OCI-M1 (cell line): Measurements from ENCODE around the gene GMEB2.
A peak's percentile ranks its signal among the peaks of the same experiment; 100 is the strongest.

Experiments
- DNase-seq: peaks from one replicate; lab custom pipeline; 2025; lab: John Stamatoyannopoulos, UW

GMEB2 gene

DNA sequence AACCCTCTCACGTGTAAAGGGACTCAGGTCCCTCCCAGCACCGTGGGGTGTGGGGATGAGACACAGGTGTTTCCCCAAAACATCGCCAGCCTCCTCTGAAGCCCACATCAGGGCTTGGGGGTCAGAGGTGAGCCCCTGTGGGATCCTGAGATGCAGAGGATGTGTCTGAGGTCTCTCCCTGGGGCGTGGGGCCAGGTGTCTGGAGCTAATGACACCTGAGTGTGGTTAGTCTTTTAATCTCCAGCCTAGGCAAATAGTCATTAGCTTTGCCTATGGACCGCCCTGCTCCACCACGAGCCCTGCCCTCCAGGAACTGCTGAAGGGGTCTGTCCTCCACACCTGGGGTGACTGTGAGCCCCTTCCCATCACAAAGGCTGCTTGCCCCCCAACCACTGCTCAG is 81.1 kb downstream of the GMEB2 start:
- DNase-seq = no peak

DNA sequence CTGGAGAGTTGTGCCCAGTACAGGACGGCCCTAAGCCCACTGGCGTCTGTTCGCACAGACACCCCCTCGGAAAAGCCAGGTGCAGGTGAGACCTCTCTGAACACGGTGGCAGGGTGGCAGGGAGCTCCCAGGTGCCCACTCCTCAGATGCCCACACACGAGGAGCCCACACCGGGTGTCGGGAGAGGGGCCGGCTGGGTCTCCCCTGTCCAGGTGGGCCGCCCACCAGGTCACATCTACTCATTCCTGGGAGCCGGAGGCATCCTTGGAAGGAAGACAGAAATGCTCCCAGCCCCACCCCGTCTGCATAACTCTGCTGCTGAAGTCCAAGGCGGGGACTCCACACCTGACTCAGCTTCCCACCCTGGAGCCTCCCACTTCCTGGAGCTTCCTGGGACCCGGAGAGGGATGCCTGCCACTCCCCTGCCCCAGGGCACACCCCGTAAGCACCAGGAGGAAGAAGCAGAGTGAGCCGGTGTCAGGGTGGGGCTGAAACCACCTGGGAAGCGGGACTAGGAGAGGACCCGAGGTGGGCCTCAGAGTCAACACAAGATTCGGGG is 81.9 kb downstream of the GMEB2 start:
- DNase-seq = no peak

- DNase-seq = no peak
Observed at GRCh38 chr20:63544241-63544957, 82.5 kb downstream of the GMEB2 start.

DNA sequence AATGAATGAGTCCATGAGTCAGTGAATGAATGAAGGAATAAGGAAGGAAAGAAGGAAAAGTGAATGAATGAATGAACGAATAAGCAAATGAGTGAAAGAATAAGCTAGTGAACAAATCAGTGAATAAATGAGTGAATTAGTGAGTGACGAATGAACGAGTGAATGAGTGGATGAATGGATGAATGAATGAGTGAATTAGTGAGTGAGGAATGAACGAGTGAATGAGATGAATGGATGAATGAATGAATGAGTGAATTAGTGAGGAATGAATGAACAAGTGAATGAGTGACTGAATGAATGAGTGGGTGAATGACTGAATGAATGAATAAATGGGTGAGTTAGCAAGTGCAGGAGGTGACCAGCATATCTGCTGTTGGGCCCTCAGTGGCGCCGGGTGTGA is 83.2 kb downstream of the GMEB2 start:
- no peak for DNase-seq

DNA sequence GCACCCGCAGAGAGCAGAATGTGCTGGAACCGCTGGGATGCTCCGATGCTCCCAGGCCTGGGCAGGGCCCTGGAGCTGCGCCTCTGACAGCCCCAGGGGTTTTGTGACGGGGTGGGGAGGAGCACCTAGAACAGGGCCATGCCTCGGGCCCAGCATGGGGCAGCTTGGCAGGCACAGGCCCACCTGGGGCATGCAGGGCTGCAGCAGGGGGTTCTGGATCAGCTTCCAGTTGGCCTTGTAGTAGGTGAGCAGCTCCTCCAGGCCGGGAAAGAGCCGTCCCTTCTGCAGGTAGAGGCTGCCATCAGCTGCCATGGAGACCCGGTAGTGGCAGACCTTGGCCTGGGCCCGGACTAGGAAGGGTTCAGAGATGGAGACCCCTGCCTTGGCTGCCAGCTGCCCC is 83.8 kb downstream of the GMEB2 start:
- no peak for DNase-seq

GRCh38 chr20:63542696-63543095 is 84.2 kb downstream of the GMEB2 start:
- DNase-seq = no peak

GRCh38 chr20:63542031-63542559 is 84.8 kb downstream of the GMEB2 start:
- DNase-seq = no peak

- no peak for DNase-seq
Observed at GRCh38 chr20:63541371-63541770, 85.5 kb downstream of the GMEB2 start.

DNA sequence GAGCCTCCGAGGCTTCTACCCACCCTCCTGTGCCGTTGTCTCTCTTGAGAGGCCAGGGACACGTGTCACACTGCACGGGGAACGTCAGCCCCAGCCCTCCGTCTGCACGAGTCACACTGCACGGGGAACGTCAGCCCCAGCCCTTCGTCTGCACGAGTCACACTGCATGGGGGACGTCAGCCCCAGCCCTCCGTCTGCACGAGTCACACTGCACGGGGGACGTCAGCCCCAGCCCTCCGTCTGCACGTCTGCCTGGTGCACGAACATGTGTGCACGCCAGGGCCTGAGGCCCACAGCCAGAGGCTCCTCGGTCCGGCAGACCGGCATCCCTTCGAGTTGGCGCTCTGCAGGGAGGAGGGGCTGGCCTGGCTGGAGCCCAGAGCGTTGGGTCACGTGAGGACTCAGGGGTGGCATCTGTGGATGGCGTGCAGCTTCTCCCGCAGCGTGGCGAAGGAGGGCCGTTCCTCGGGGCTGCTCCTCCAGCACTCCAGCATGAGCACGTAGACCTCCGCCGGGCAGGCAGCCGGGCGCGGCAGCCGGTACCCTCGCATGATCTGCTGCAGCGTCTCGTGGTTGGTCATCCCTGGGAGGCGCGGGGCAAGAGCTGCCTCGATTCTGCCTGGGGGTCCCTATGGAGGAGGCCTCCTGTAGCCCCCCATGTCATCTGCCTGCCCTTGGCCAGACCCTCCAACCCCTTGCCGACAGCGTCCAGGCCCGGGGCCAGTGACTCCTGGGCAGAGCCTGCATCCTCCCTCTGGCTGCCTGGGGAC is 86.3 kb downstream of the GMEB2 start:
- DNase-seq = no peak

- no peak for DNase-seq
Observed at GRCh38 chr20:63539441-63540370, 87.2 kb downstream of the GMEB2 start.

DNA sequence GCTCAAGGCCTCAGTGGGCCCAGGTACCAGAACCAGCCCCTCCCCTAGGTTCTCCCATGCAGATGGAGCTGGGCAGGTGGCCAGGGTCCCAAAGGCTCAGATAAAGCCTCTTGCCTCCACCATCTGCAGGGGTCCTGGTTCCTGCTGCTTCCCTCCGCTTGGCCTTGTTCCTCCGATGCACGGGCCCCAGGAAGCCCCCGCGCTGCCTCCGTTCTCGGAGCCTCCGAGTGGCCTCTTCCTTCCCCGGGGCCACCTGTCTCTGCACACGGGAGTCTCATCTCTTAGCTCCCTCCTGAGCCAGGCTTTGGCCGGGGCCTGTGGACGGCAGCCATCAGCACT is 87.8 kb downstream of the GMEB2 start:
- DNase-seq = no peak

DNA sequence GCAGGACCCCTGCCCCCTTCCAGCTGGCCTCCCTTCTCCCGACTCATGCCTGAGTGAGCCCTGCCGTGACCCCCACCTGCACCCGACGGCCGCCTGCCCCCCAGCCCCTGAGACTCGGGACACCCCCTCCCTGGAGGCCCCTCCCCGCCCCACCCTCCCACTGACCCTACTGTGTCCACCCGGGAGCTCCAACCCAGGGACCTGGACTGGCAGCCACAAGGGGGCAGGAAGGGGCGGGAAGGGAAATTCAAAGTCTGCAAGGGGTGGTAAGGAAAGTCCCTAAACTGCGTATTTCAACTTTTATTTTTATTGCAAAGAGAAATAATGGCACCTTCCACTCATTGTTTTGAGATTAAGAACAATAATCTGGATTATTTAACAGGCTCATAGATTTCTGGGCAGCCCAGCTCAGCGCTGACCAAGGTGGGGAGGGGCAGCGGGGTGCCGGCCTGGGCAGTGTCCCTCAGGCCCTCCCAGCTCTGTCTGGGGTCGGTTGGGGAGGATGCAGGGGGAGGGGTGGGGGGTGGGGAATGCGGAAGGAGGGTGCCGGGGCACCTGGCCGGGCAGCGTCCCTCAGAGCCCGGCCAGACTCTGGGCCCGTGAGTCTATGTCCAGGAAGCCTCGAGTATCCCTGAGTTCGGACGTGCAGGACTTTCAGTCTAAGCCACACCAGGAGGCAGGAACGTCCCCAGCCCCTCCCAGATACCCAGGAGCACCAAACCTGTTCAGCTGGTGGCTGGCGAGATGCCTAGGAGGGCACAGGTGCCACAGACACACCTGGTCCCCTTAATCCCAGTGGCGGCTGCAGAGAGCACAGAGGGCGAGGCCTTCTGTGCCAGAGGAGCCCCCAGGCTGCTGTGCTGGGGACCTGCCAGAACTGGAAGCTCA is 88.5 kb downstream of the GMEB2 start:
- peak; percentile 73 for DNase-seq
